Neural cell (in vitro differentiated cells): ENCODE data around the gene SECISBP2L. TPM values are rescaled to one million over a fixed set of nuclear protein-coding genes. Genes with fewer than 3 reads are reported as not detected.

ENCODE experiments used
- H2AFZ ChIP-seq: fragments of 200-600, 300-800 bp; sonication (generic), shearing (Covaris generic); 2 replicates; pipeline ENCODE4 v1.6.0; 2014; ENCODE audit warnings: low read depth, mild to moderate bottlenecking, antibody characterized with exemption, low read length, moderate library complexity
- H3F3A ChIP-seq: fragments of 200-600 bp; shearing (Covaris generic); 2 replicates; pipeline ENCODE4 v1.6.1; 2016; ENCODE audit warnings: mild to moderate bottlenecking, moderate library complexity, mixed read lengths, antibody characterized with exemption, low read length; ENCODE audit not compliant: insufficient read depth, poor library complexity, severe bottlenecking
- H3K27ac ChIP-seq: fragments of 200-600, 300-800 bp; sonication (generic), shearing (Covaris generic); 2 replicates; pipeline ENCODE4 v1.5.1; 2014; ENCODE audit warnings: mild to moderate bottlenecking, low read length, moderate library complexity
- H3K27me3 ChIP-seq: fragments of 300-800, 200-600 bp; sonication (generic), shearing (Covaris generic); 2 replicates; pipeline ENCODE4 v1.6.0; 2014; ENCODE audit warnings: mild to moderate bottlenecking, low read depth, low read length, moderate library complexity; ENCODE audit not compliant: insufficient read depth
- H3K36me3 ChIP-seq: fragments of 300-800, 200-600 bp; sonication (generic), shearing (Covaris generic); 2 replicates; pipeline ENCODE4 v1.5.1; 2014; ENCODE audit warnings: mild to moderate bottlenecking, antibody characterized with exemption, low read length, moderate library complexity; ENCODE audit not compliant: insufficient read depth
- H3K4me2 ChIP-seq: fragments of 300-800, 200-600 bp; sonication (generic), shearing (Covaris generic); 2 replicates; pipeline ENCODE4 v1.6.0; 2014; ENCODE audit warnings: mild to moderate bottlenecking, low read length
- H3K4me3 ChIP-seq: fragments of 300-800, 200-600 bp; sonication (generic), shearing (Covaris generic); 2 replicates; pipeline ENCODE4 v1.5.1; 2014; ENCODE audit warnings: mild to moderate bottlenecking, low read length, moderate library complexity
- H3K79me2 ChIP-seq: fragments of 200-600 bp; shearing (Covaris generic); replicated peaks from 2 replicates; pipeline ENCODE4 v1.6.0; 2014; ENCODE audit warnings: mild to moderate bottlenecking, low read length, moderate library complexity; ENCODE audit not compliant: insufficient read depth
- H3K9ac ChIP-seq: fragments of 300-800, 200-600 bp; sonication (generic), shearing (Covaris generic); 2 replicates; pipeline ENCODE4 v1.6.1; 2016; ENCODE audit warnings: mild to moderate bottlenecking, low read length, mixed read lengths
- H3K9me2 ChIP-seq: fragments of 200-600 bp; shearing (Covaris generic); 2 replicates; pipeline ENCODE4 v1.6.1; 2016; ENCODE audit warnings: mild to moderate bottlenecking, low read length, mixed read lengths; ENCODE audit not compliant: insufficient read depth
- H3K9me3 ChIP-seq: fragments of 200-600, 300-800 bp; sonication (generic), shearing (Covaris generic); 2 replicates; pipeline ENCODE4 v1.6.1; 2016; ENCODE audit warnings: mild to moderate bottlenecking, mixed run types, low read length, moderate library complexity, mixed read lengths
- H4K20me1 ChIP-seq: fragments of 200-600 bp; shearing (Covaris generic); 2 replicates; pipeline ENCODE4 v1.6.1; 2016; ENCODE audit warnings: mild to moderate bottlenecking, mixed run types; ENCODE audit not compliant: insufficient read depth
- EP300 ChIP-seq: fragments of 450-650 bp; conservative IDR thresholded peaks from 2 replicates; pipeline ENCODE4 v1.6.1; 2014; ENCODE audit warnings: antibody characterized with exemption, mild to moderate bottlenecking, moderate library complexity; ENCODE audit not compliant: poor library complexity, severe bottlenecking
- EZH2 ChIP-seq: fragments of 200-600, 300-800 bp; shearing (Covaris generic), sonication (generic); IDR thresholded peaks from 2 replicates; pipeline ENCODE4 v1.6.1; 2014; ENCODE audit warnings: antibody characterized with exemption, low read length, borderline replicate concordance, mild to moderate bottlenecking; ENCODE audit not compliant: insufficient read depth, poor library complexity, severe bottlenecking
- MXI1 ChIP-seq: fragments of 450-650 bp; conservative IDR thresholded peaks from 2 replicates; pipeline ENCODE4 v1.6.1; 2014; ENCODE audit warnings: antibody characterized with exemption, mild to moderate bottlenecking; ENCODE audit not compliant: poor library complexity, severe bottlenecking
- POLR2AphosphoS5 ChIP-seq: IDR thresholded peaks from 2 replicates; pipeline ENCODE4 v1.6.1; 2012
- RAD21 ChIP-seq: fragments of 450-650 bp; conservative IDR thresholded peaks from 2 replicates; pipeline ENCODE4 v1.6.1; 2014; ENCODE audit warnings: antibody characterized with exemption, mild to moderate bottlenecking, moderate library complexity
- SMC3 ChIP-seq: fragments of 450-650 bp; conservative IDR thresholded peaks from 2 replicates; pipeline ENCODE4 v1.6.1; 2014; ENCODE audit warnings: antibody characterized with exemption, mild to moderate bottlenecking, moderate library complexity; ENCODE audit not compliant: poor library complexity
- TAF1 ChIP-seq: IDR thresholded peaks from 2 replicates; pipeline ENCODE4 v1.6.1; 2012; ENCODE audit warnings: low read depth
- polyA plus RNA-seq: library from polyadenylated mRNA; depleted of rRNA; stranded (reverse); fragments of >200 nt; gene quantifications from 2 replicates; pipeline ENCODE4 v1.2.3, GENCODE V29; 2014
- TF ChIP-seq, protein P1 (sequence below): IDR thresholded peaks from 2 replicates; pipeline ENCODE4 v1.6.1; 2012; ENCODE audit warnings: borderline replicate concordance
- TF ChIP-seq, protein P2 (sequence below): fragments of 450-650 bp; IDR thresholded peaks from 2 replicates; pipeline ENCODE4 v1.5.1; 2014; ENCODE audit warnings: antibody characterized with exemption, mild to moderate bottlenecking, moderate library complexity; ENCODE audit not compliant: poor library complexity, severe bottlenecking

The SECISBP2L gene
- polyA plus RNA-seq, 1 donor from 2014 or later = 45.9 TPM

DNA sequence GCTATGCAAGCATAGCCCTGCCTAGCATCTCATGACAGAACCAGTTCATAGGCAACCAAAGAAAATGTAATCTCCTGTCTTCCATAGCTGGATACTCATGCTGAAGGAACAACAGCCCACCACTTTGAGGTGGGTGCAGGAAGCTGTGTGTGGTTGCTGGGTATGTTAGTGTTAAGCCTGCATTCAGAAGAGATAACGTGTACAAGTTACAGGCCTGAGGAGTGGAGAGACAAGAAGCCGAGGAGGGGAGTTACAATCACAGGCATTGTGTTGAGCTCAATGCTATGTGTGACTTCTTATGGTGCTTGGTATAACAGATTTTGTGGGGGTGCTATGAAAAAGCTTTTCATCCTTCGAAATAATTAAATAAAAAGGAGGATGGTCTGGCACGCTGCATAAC lies 42.8 kb upstream of the SECISBP2L start:
- Histone ChIP-seq H3K4me3 (no peak overlapping the region), H3K27ac (no peak overlapping the region)

DNA sequence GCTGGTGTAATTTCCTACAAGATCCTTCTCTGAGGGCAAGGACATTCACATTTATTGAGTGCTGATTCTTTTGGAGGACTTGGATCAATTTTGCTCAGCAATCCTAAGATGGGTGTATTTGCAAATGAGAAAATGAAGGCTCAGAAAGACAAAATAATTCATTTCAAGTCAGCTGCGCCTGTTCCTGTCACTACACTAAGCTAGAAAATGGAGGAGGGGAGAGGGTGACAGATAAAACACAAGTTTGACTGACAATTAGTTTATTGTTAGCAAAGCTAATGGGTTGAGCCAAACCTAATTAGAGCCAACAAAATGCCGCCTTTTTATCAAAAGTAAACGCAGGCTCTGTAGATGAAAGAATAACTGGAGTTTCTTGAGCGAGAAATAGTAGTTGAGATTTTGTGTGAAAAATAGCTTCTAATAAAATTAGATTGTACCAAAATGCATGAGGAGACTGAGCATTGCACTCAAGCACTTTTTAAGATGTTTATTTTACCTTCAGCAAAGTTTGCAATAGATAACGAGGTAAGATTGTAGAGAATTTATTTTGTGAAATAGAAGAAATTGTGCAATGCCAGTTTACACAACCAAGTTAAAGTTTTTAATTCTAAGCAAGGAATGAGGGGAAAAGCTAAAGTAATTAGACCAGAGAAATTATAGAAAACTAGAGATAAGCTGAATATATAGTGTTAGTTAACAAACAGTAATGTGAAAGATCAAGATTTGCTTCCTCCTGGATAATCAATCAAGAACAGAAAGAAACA lies 39.6 kb upstream of the SECISBP2L start:
- no peak overlapping the region for H3K4me3 ChIP-seq
- H3K9me2 ChIP-seq = no peaks in the 10 kb centered on the region
- no peaks in the 10 kb centered on the region for H3K36me3 ChIP-seq
- no peak overlapping the region for H3K27ac ChIP-seq
- no peaks in the 10 kb centered on the region for H3K27me3 ChIP-seq
- H4K20me1 ChIP-seq = no peaks in the 10 kb centered on the region
- no peaks in the 10 kb centered on the region for H3F3A ChIP-seq
- H3K9me3 ChIP-seq = no peaks in the 10 kb centered on the region
- no peaks in the 10 kb centered on the region for H3K79me2 ChIP-seq
- H3K9ac ChIP-seq = no peak overlapping the region
- no peak overlapping the region for H2AFZ ChIP-seq
- TF ChIP-seq TAF1 (no peak), RAD21 (no peak), EP300 (no peak), EZH2 (no peak), POLR2AphosphoS5 (no peak), SMC3 (no peak), MXI1 (no peak)
- TF ChIP-seq, protein P1, sequence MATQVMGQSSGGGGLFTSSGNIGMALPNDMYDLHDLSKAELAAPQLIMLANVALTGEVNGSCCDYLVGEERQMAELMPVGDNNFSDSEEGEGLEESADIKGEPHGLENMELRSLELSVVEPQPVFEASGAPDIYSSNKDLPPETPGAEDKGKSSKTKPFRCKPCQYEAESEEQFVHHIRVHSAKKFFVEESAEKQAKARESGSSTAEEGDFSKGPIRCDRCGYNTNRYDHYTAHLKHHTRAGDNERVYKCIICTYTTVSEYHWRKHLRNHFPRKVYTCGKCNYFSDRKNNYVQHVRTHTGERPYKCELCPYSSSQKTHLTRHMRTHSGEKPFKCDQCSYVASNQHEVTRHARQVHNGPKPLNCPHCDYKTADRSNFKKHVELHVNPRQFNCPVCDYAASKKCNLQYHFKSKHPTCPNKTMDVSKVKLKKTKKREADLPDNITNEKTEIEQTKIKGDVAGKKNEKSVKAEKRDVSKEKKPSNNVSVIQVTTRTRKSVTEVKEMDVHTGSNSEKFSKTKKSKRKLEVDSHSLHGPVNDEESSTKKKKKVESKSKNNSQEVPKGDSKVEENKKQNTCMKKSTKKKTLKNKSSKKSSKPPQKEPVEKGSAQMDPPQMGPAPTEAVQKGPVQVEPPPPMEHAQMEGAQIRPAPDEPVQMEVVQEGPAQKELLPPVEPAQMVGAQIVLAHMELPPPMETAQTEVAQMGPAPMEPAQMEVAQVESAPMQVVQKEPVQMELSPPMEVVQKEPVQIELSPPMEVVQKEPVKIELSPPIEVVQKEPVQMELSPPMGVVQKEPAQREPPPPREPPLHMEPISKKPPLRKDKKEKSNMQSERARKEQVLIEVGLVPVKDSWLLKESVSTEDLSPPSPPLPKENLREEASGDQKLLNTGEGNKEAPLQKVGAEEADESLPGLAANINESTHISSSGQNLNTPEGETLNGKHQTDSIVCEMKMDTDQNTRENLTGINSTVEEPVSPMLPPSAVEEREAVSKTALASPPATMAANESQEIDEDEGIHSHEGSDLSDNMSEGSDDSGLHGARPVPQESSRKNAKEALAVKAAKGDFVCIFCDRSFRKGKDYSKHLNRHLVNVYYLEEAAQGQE = no peak
- TF ChIP-seq, protein P2, sequence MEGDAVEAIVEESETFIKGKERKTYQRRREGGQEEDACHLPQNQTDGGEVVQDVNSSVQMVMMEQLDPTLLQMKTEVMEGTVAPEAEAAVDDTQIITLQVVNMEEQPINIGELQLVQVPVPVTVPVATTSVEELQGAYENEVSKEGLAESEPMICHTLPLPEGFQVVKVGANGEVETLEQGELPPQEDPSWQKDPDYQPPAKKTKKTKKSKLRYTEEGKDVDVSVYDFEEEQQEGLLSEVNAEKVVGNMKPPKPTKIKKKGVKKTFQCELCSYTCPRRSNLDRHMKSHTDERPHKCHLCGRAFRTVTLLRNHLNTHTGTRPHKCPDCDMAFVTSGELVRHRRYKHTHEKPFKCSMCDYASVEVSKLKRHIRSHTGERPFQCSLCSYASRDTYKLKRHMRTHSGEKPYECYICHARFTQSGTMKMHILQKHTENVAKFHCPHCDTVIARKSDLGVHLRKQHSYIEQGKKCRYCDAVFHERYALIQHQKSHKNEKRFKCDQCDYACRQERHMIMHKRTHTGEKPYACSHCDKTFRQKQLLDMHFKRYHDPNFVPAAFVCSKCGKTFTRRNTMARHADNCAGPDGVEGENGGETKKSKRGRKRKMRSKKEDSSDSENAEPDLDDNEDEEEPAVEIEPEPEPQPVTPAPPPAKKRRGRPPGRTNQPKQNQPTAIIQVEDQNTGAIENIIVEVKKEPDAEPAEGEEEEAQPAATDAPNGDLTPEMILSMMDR = no peak
- no peak overlapping the region for H3K4me2 ChIP-seq

More for the DNA sequence above, 42.8 kb upstream of the SECISBP2L start:
- H3K9me3 ChIP-seq = no peaks in the 10 kb centered on the region
- H3K9me2 ChIP-seq = no peaks in the 10 kb centered on the region
- no peaks in the 10 kb centered on the region for H3K27me3 ChIP-seq
- no peaks in the 10 kb centered on the region for H3K79me2 ChIP-seq
- no peaks in the 10 kb centered on the region for H4K20me1 ChIP-seq
- no peak overlapping the region for H2AFZ ChIP-seq
- H3F3A ChIP-seq = no peaks in the 10 kb centered on the region
- H3K36me3 ChIP-seq = no peaks in the 10 kb centered on the region
- TF ChIP-seq POLR2AphosphoS5 = no peak
- TF ChIP-seq EP300 = no peak
- TF ChIP-seq, protein P2 = no peak
- TF ChIP-seq, protein P1 = no peak
- no peak for TF ChIP-seq RAD21
- no peak for TF ChIP-seq SMC3
- TF ChIP-seq EZH2 = no peak
- no peak for TF ChIP-seq MXI1
- TF ChIP-seq TAF1 = no peak
- H3K9ac ChIP-seq = no peak overlapping the region
- H3K4me2 ChIP-seq = no peak overlapping the region
